A549 (cell line): ENCODE data around the gene CYLD. TPM values are rescaled to one million over a fixed set of nuclear protein-coding genes. Genes with fewer than 3 reads are reported as not detected.

ENCODE experiments used
- ATAC-seq, 2 experiments: fragments of 200-7000 bp in 1 of 2; fragments of >200 bp in 1 of 2; cut with Nextera tagmentation in 1 of 2; cut with Tn5 transposase in 1 of 2; 3 replicates each; pipeline versions ENCODE4 v1.8.0 to v1.9.1; 2018 to 2020; ENCODE audit warnings: mild to moderate bottlenecking in 1 of 2, moderate library complexity in 1 of 2
- CTCF ChIA-PET: fragments of 300-600 bp; sonication (Branson Sonifier 250); formaldehyde crosslinking; extraction: SDS; loops from one replicate; lab custom pipeline; 2021; ENCODE audit warnings: antibody characterized with exemption, inconsistent platforms; lab: Yijun Ruan, JAX
- POLR2A ChIA-PET: fragments of 350-600 bp; formaldehyde crosslinking; extraction: SDS; loops from one replicate; lab custom pipeline; 2021; ENCODE audit warnings: antibody characterized with exemption, inconsistent platforms; lab: Yijun Ruan, JAX
- DNase-seq, 2 experiments: peaks; one replicate each; pipeline versions ENCODE4 v3.0.0 to v3.0.0-alpha.2; 2011 to 2016; ENCODE audit warnings: low read depth in 1 of 2, low spot score in 1 of 2
- FAIRE-seq: peaks from 2 replicates; lab custom pipeline; 2011; peaks lifted over from hg19 to GRCh38; lab: Jason Lieb, UNC
- H3K27ac ChIP-seq, 2 experiments: fragments of >200 bp; sonication (Bioruptor Twin); formaldehyde crosslinking; 3 replicates each; pipeline ENCODE4 v1.5.1; 2016 to 2017
- H3K4me1 ChIP-seq: fragments of >200 bp; sonication (Bioruptor Twin); formaldehyde crosslinking; 3 replicates; pipeline ENCODE4 v1.6.1; 2016
- H3K4me2 ChIP-seq: fragments of >200 bp; sonication (Bioruptor Twin); formaldehyde crosslinking; 3 replicates; pipeline ENCODE4 v1.6.1; 2016
- H3K4me3 ChIP-seq: fragments of >200 bp; sonication (Bioruptor Twin); formaldehyde crosslinking; 3 replicates; pipeline ENCODE4 v1.5.1; 2016
- H3K9me3 ChIP-seq: fragments of >200 bp; sonication (Bioruptor Twin); formaldehyde crosslinking; 3 replicates; pipeline ENCODE4 v1.6.1; 2016
- BHLHE40 ChIP-seq: IDR thresholded peaks from 2 replicates; pipeline ENCODE4 v1.6.1; 2012; ENCODE audit warnings: low read depth, low read length, inconsistent platforms
- CBX2 ChIP-seq: fragments of 200-600 bp; sonication (generic); IDR thresholded peaks from 2 replicates; pipeline ENCODE4 v1.6.1; 2016; ENCODE audit warnings: low read depth, mild to moderate bottlenecking, borderline replicate concordance
- CBX8 ChIP-seq: fragments of 200-600 bp; sonication (generic); IDR thresholded peaks from 2 replicates; pipeline ENCODE4 v1.6.1; 2016
- CEBPB ChIP-seq, 2 experiments: fragments of >200 bp in 1 of 2; sonication (Bioruptor Twin) in 1 of 2; formaldehyde crosslinking in 1 of 2; IDR thresholded peaks; 2 replicates each; pipeline ENCODE4 v1.6.1; 2012 to 2016
- CHD4 ChIP-seq: fragments of 200-600 bp; sonication (generic); IDR thresholded peaks from 2 replicates; pipeline ENCODE4 v1.6.1; 2016; ENCODE audit warnings: antibody characterized with exemption, mild to moderate bottlenecking, borderline replicate concordance
- EHMT2 ChIP-seq: fragments of 200-600 bp; sonication (generic); IDR thresholded peaks from 2 replicates; pipeline ENCODE4 v1.6.1; 2016; ENCODE audit warnings: antibody characterized with exemption, low read depth, mild to moderate bottlenecking, moderate library complexity
- EP300 ChIP-seq, 2 experiments: fragments of >200 bp; sonication (Bioruptor Twin); formaldehyde crosslinking; IDR thresholded peaks; 2 replicates in 1 of 2; 3 replicates in 1 of 2; pipeline ENCODE4 v1.6.1; 2016 to 2017
- FOSB ChIP-seq: fragments of 250-450 bp; sonication (Bioruptor Pico); IDR thresholded peaks from 2 replicates; pipeline ENCODE4 v1.5.0; 2020; ENCODE audit warnings: mild to moderate bottlenecking, moderate library complexity
- FOSL2 ChIP-seq, 2 experiments: fragments of 450-650 bp in 1 of 2; fragments of >200 bp in 1 of 2; sonication (Bioruptor Twin) in 1 of 2; formaldehyde crosslinking; IDR thresholded peaks; 2 replicates each; pipeline versions ENCODE4 v1.5.0 to v1.6.1; 2016 to 2020; ENCODE audit warnings: mild to moderate bottlenecking in 1 of 2, moderate library complexity in 1 of 2
- HOXB13 ChIP-seq: fragments of 250-450 bp; sonication (Bioruptor Pico); IDR thresholded peaks from 2 replicates; pipeline ENCODE4 v1.5.0; 2020; ENCODE audit warnings: low read depth, mild to moderate bottlenecking, moderate library complexity
- HOXB5 ChIP-seq: fragments of 250-450 bp; sonication (Bioruptor Pico); IDR thresholded peaks from 2 replicates; pipeline ENCODE4 v1.5.0; 2020; ENCODE audit warnings: mild to moderate bottlenecking, moderate library complexity
- JUN ChIP-seq, 2 experiments: fragments of >200 bp; sonication (Bioruptor Twin); formaldehyde crosslinking; IDR thresholded peaks; 2 replicates in 1 of 2; 3 replicates in 1 of 2; pipeline ENCODE4 v1.6.1; 2016 to 2017
- MAZ ChIP-seq: fragments of 150-350 bp; IDR thresholded peaks from 2 replicates; pipeline ENCODE4 v1.6.1; 2014; ENCODE audit warnings: antibody characterized with exemption, low read depth, low read length, borderline replicate concordance
- MYC ChIP-seq: IDR thresholded peaks from 2 replicates; pipeline ENCODE4 v1.6.1; 2012; ENCODE audit warnings: mild to moderate bottlenecking, inconsistent platforms, low read length, improper control_type of control experiment, borderline replicate concordance
- NFE2L2 ChIP-seq: fragments of 150-350 bp; conservative IDR thresholded peaks from 2 replicates; pipeline ENCODE4 v1.6.1; 2014; ENCODE audit warnings: low read length
- NR3C1 ChIP-seq: fragments of >200 bp; sonication (Bioruptor Twin); formaldehyde crosslinking; IDR thresholded peaks from 3 replicates; pipeline ENCODE4 v1.6.1; 2017
- PHF8 ChIP-seq: fragments of 200-600 bp; sonication (generic); IDR thresholded peaks from 2 replicates; pipeline ENCODE4 v1.6.1; 2016; ENCODE audit warnings: low read depth, mild to moderate bottlenecking, antibody characterized with exemption, moderate library complexity, borderline replicate concordance
- POLR2AphosphoS2 ChIP-seq: conservative IDR thresholded peaks from 2 replicates; pipeline ENCODE4 v1.6.1; 2012; ENCODE audit warnings: low read length, improper control_type of control experiment, inconsistent platforms
- RAD21 ChIP-seq, 2 experiments: fragments of >200 bp in 1 of 2; sonication (Bioruptor Twin) in 1 of 2; formaldehyde crosslinking in 1 of 2; IDR thresholded peaks in 1 of 2; conservative IDR thresholded peaks in 1 of 2; 2 replicates in 1 of 2; 3 replicates in 1 of 2; pipeline ENCODE4 v1.6.1; 2012 to 2018; ENCODE audit warnings: inconsistent platforms in 1 of 2
- RARB ChIP-seq: fragments of 250-450 bp; sonication (Bioruptor Pico); IDR thresholded peaks from 2 replicates; pipeline ENCODE4 v1.8.0; 2021; ENCODE audit warnings: mild to moderate bottlenecking, moderate library complexity
- RFX5 ChIP-seq: fragments of 450-650 bp; IDR thresholded peaks from 2 replicates; pipeline ENCODE4 v1.7.1; 2014; ENCODE audit warnings: antibody characterized with exemption, mild to moderate bottlenecking, moderate library complexity
- TFCP2L1 ChIP-seq: fragments of 250-450 bp; sonication (Bioruptor Pico); IDR thresholded peaks from 2 replicates; pipeline ENCODE4 v1.5.0; 2021; ENCODE audit warnings: mild to moderate bottlenecking
- ZNF302 ChIP-seq: fragments of 250-450 bp; sonication (Bioruptor Pico); IDR thresholded peaks from 2 replicates; pipeline ENCODE4 v1.9.0; 2021; ENCODE audit warnings: inconsistent platforms, mild to moderate bottlenecking, moderate library complexity
- ZSCAN20 ChIP-seq: fragments of 250-450 bp; sonication (Bioruptor Pico); IDR thresholded peaks from 2 replicates; pipeline ENCODE4 v1.8.0; 2022; ENCODE audit warnings: mild to moderate bottlenecking, moderate library complexity
- WGBS: methylation state at CpG from one replicate; pipeline ENCODE4 v1.1.6; 2017; ENCODE audit errors: missing lambda C conversion rate; 5-methylcytosine and 5-hydroxymethylcytosine counted together
- polyA plus RNA-seq, 4 experiments: library from polyadenylated mRNA; depleted of rRNA in 3 of 4; stranded (reverse); fragments of >200 nt; fragmentation: RNase III in 1 of 4; extraction: RNeasy Plus Mini Kit Qiagen cat#74134 plus additional on column Dnase treatment in 1 of 4; gene quantifications; 2 replicates in 3 of 4; 3 replicates in 1 of 4; pipeline ENCODE4 v1.2.3, GENCODE V29; 2011 to 2017
- TF ChIP-seq, protein P1 (sequence below): IDR thresholded peaks from 2 replicates; pipeline ENCODE4 v1.6.1; 2012
- TF ChIP-seq, protein P2 (sequence below): fragments of >200 bp; sonication (Bioruptor Twin); formaldehyde crosslinking; IDR thresholded peaks from 3 replicates; pipeline ENCODE4 v1.6.1; 2016
- TF ChIP-seq, protein P3 (sequence below): fragments of 250-450 bp; sonication (Bioruptor Pico); IDR thresholded peaks from 2 replicates; pipeline ENCODE4 v1.5.0; 2020; ENCODE audit warnings: low read depth, mild to moderate bottlenecking, moderate library complexity
- TF ChIP-seq, protein P4 (sequence below): IDR thresholded peaks from 2 replicates; pipeline ENCODE4 v1.6.1; 2012

The CYLD gene
- polyA plus RNA-seq, 2 of the 4 experiments (the other 2 are of a cell fraction): 6.5 to 12.7 TPM

DNA sequence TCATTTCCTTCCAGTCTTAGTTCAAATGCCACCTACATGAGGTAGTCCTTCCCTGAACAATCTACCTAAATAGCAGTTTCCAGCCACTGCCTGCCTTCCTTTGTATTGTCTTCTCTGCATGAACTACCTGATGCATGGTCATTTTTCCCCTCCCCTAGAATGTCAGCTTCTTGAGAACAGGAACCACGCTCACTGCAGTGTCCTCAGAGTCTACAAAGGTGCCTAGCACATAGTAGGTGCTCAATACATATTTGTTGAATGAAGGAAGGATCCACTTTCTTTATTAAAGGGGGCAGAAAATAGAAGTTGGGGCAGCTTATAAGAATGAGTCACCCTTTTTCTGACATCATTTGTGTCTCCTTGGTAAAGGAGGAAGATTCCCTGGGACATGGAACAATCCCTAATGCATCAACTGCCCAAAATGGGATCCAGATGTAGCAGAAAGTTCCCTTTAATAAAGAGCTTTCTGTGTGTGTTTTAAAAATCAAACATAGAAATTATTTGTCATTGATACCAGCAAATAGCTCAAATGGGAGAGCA, 4.4 kb upstream of the CYLD start:
- no peak for ATAC-seq
- Histone ChIP-seq H3K27ac (no peak overlapping the region), H3K4me3 (no peak overlapping the region), H3K9me3 (no peaks in the 10 kb centered on the region), H3K4me1 (no peaks in the 10 kb centered on the region), H3K4me2 (no peak overlapping the region)
- TF ChIP-seq FOSL2 (IDR thresholded peaks at IDR 0.05): no peak
- TF ChIP-seq FOSL2 (CRISPR knock-in tag; IDR thresholded peaks at IDR 0.05): 0 out of 2 replicates have a peak, but pooled peaks have one; percentile 19
- TF ChIP-seq ZNF302 (CRISPR knock-in tag): no peak
- no peak for TF ChIP-seq FOSB (CRISPR knock-in tag)
- no peak for TF ChIP-seq HOXB13 (CRISPR knock-in tag)
- no peak for TF ChIP-seq BHLHE40
- ChIA-PET POLR2A (no interaction called here), CTCF (interaction anchor here (0.6 to 1.2 kb wide), 3 partner anchors 69 to 1331 kb away, joined by 3 to 6 read pairs (median 3); no protein-coding TSS in a partner anchor)
- FAIRE-seq: no peak
- WGBS: 0% methylated on average over 1 of the region's 1 CpG
- DNase-seq: no peak

DNA sequence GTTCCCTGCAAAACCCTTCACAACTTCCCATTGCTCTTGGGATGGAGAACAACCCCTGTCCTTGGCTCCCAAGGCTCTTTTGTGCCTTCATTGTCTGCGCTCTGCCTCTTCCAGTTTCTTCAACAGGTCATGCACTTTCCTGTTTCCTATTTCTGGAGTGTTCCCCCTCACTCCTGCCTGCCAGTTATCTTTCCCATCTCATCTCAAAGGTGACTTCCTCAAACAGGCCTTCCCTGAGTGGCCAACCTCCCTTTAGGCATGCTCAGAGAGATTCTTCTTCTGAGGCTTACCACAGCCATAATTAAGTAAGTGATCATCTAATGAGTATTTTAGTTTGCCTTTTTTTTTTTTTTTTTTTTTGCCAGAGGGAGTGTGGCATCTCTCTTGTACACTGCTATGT, 2.9 kb upstream of the CYLD start:
- Histone ChIP-seq H3K4me2 (no peak overlapping the region), H3K9me3 (no peaks in the 10 kb centered on the region), H3K27ac (no peak overlapping the region), H3K4me3 (no peak overlapping the region), H3K4me1 (peaks cover 3% of the 10 kb centered on the region; the same call in 1 of the 3 replicates)
- no peak for TF ChIP-seq RARB
- no peak for TF ChIP-seq ZNF302 (CRISPR knock-in tag)
- no peak for TF ChIP-seq MYC
- no peak for TF ChIP-seq MAZ
- TF ChIP-seq HOXB5: no peak
- no peak for TF ChIP-seq CBX8
- no peak for TF ChIP-seq NR3C1
- TF ChIP-seq, protein P1, sequence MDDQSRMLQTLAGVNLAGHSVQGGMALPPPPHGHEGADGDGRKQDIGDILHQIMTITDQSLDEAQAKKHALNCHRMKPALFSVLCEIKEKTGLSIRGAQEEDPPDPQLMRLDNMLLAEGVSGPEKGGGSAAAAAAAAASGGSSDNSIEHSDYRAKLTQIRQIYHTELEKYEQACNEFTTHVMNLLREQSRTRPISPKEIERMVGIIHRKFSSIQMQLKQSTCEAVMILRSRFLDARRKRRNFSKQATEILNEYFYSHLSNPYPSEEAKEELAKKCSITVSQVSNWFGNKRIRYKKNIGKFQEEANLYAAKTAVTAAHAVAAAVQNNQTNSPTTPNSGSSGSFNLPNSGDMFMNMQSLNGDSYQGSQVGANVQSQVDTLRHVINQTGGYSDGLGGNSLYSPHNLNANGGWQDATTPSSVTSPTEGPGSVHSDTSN: no peak
- no peak for TF ChIP-seq CEBPB (IDR thresholded peaks at IDR 0.05)
- TF ChIP-seq RFX5: no peak
- no peak for TF ChIP-seq JUN (IDR thresholded peaks at IDR 0.05)
- TF ChIP-seq FOSB (CRISPR knock-in tag): no peak
- no peak for TF ChIP-seq NFE2L2
- ChIA-PET POLR2A (no interaction called here), CTCF (no interaction called here)
- WGBS: 47% methylated on average over 1 of the region's 1 CpG
- no peak for DNase-seq
- no peak for ATAC-seq
- no peak for FAIRE-seq

DNA sequence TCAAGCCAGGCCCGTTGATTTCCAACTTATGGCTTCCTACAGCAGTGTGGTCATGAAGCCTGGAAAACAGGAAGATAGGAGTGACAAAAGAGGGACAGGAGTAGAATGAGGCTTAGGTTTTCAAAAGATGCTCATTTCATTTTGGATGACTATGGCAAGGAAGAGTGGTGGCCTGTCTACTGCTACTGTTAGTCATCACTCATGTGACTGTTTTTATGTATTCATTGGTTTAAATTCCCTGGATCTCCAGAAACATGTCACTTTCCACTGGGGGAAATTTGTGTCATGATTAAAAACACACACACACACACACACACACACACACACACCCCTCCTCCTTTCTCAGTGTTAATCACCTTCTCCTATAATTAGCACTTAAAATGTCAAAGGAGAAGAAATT, 1.1 kb upstream of the CYLD start:
- H3K9me3 ChIP-seq: no peaks in the 10 kb centered on the region
- H3K4me1 ChIP-seq: peaks cover 3% of the 10 kb centered on the region; the same call in 1 of the 3 replicates
- TF ChIP-seq ZSCAN20 (no peak), TFCP2L1 (no peak), POLR2AphosphoS2 (no peak), EHMT2 (no peak), CHD4 (no peak), JUN (IDR thresholded peaks at IDR 0.05) (no peak), EP300 (IDR thresholded peaks at IDR 0.05) (no peak), RAD21 (conservative IDR thresholded peaks at IDR 0.05 in 1 of 2, IDR thresholded peaks at IDR 0.05 in 1 of 2) (no peak), PHF8 (no peak), RARB (no peak), CBX2 (no peak)
- TF ChIP-seq, protein P2, sequence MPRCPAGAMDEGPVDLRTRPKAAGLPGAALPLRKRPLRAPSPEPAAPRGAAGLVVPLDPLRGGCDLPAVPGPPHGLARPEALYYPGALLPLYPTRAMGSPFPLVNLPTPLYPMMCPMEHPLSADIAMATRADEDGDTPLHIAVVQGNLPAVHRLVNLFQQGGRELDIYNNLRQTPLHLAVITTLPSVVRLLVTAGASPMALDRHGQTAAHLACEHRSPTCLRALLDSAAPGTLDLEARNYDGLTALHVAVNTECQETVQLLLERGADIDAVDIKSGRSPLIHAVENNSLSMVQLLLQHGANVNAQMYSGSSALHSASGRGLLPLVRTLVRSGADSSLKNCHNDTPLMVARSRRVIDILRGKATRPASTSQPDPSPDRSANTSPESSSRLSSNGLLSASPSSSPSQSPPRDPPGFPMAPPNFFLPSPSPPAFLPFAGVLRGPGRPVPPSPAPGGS: no peak
- TF ChIP-seq, protein P3, sequence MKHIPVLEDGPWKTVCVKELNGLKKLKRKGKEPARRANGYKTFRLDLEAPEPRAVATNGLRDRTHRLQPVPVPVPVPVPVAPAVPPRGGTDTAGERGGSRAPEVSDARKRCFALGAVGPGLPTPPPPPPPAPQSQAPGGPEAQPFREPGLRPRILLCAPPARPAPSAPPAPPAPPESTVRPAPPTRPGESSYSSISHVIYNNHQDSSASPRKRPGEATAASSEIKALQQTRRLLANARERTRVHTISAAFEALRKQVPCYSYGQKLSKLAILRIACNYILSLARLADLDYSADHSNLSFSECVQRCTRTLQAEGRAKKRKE (CRISPR knock-in tag): no peak
- TF ChIP-seq, protein P4, sequence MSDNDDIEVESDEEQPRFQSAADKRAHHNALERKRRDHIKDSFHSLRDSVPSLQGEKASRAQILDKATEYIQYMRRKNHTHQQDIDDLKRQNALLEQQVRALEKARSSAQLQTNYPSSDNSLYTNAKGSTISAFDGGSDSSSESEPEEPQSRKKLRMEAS: no peak
- TF ChIP-seq, all 56 proteins: peak for 0
- FAIRE-seq (no peak), DNase-seq (no peak), ATAC-seq (no peak)
- Histone ChIP-seq H3K4me2 (peak overlapping the region; percentile 94), H3K4me3 (no peak overlapping the region; the same call in 2 of the 3 replicates), H3K27ac (no peak overlapping the region)
- ChIA-PET POLR2A (no interaction called here), CTCF (interaction anchor here (1.3 kb wide), 1 partner anchor 65 kb away, joined by 10 read pairs; no protein-coding TSS in a partner anchor)
- WGBS: 6% methylated on average over 1 of the region's 1 CpG
